Bronchial epithelial cell (primary cell): ENCODE data around the gene NID2. TPM values are rescaled to one million over a fixed set of nuclear protein-coding genes. Genes with fewer than 3 reads are reported as not detected.
A peak's percentile ranks its signal among the peaks of the same experiment; 100 is the strongest.

Experiments
- DNase-seq: peaks from one replicate; pipeline ENCODE4 v3.0.0-alpha.2; 2010; ENCODE audit warnings: low read depth
- FAIRE-seq: peaks from 2 replicates; lab custom pipeline; 2011; peaks lifted over from hg19 to GRCh38; lab: Jason Lieb, UNC
- H3K27me3 ChIP-seq: 2 replicates; pipeline ENCODE4 v1.5.1; 2011; ENCODE audit warnings: low read length; ENCODE audit not compliant: control insufficient read depth, insufficient read depth
- H3K36me3 ChIP-seq: 2 replicates; pipeline ENCODE4 v1.5.1; 2011; ENCODE audit warnings: low read length; ENCODE audit not compliant: control insufficient read depth, insufficient read depth
- H3K4me3 ChIP-seq: 2 replicates; pipeline ENCODE4 v1.5.1; 2011; ENCODE audit warnings: mild to moderate bottlenecking, low read depth, low read length, control low read depth
- CTCF ChIP-seq: IDR thresholded peaks from 2 replicates; pipeline ENCODE4 v1.5.1; 2011; ENCODE audit warnings: mild to moderate bottlenecking, moderate library complexity, low read length, control low read depth, inconsistent platforms; ENCODE audit not compliant: insufficient read depth, severe bottlenecking
- total RNA-seq: library from RNA; depleted of rRNA; stranded (reverse); fragments of >200 nt; gene quantifications from 2 replicates; pipeline ENCODE4 v1.2.1, GENCODE V29; 2014

Gene NID2
- total RNA-seq, 1 donor from 2014 or later: 3.9 TPM

GRCh38 chr14:52078095-52078531, 9.3 kb upstream of the NID2 start:
- FAIRE-seq: no peak
- H3K36me3 ChIP-seq: no peaks in the 10 kb centered on the region
- no peak overlapping the region for H3K4me3 ChIP-seq
- no peak for TF ChIP-seq CTCF
- H3K27me3 ChIP-seq: no peaks in the 10 kb centered on the region
- DNase-seq: peak; percentile 46

- no peak for DNase-seq
- no peak for TF ChIP-seq CTCF
- no peaks in the 10 kb centered on the region for H3K36me3 ChIP-seq
- no peaks in the 10 kb centered on the region for H3K27me3 ChIP-seq
- H3K4me3 ChIP-seq: no peak overlapping the region
- FAIRE-seq: no peak
Measured at GRCh38 chr14:52077256-52077979, 8.6 kb upstream of the NID2 start.

- FAIRE-seq (no peak), DNase-seq (no peak)
- H3K27me3 ChIP-seq: no peaks in the 10 kb centered on the region
- no peak for TF ChIP-seq CTCF
- H3K36me3 ChIP-seq: no peaks in the 10 kb centered on the region
- H3K4me3 ChIP-seq: no peak overlapping the region
Measured at GRCh38 chr14:52076334-52076733, 7.5 kb upstream of the NID2 start.

- no peaks in the 10 kb centered on the region for H3K27me3 ChIP-seq
- DNase-seq: no peak
- FAIRE-seq: no peak
- H3K36me3 ChIP-seq: no peaks in the 10 kb centered on the region
- no peak overlapping the region for H3K4me3 ChIP-seq
- no peak for TF ChIP-seq CTCF
Measured at GRCh38 chr14:52075371-52075770, 6.5 kb upstream of the NID2 start.

GRCh38 chr14:52073251-52073650, 4.4 kb upstream of the NID2 start:
- no peak for DNase-seq
- no peak for FAIRE-seq
- no peaks in the 10 kb centered on the region for H3K36me3 ChIP-seq
- TF ChIP-seq CTCF: no peak
- H3K27me3 ChIP-seq: peaks cover 11% of the 10 kb centered on the region
- no peak overlapping the region for H3K4me3 ChIP-seq
